Measurements from ENCODE around the gene MPZ.

DNA sequence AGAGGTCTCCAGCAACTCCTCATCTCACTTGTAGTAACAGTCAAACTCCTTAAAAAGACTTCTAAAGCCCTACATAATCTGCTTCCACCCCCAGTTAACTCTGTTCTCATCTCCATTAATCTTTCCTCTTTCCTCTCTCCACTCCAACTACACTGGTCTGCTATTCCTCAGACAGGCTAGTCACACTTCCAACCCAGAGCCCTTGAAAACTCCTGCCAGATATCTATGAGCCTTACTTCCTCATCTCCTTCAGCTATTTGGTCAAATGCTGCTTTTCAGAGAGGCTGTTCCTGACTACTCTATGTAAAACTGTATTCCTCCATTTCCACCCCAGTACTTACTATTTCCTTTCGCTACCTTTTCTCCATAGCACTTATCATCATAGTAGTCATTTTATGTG, 26.8 kb downstream of the MPZ start:
- TF ChIP-seq, protein P1, sequence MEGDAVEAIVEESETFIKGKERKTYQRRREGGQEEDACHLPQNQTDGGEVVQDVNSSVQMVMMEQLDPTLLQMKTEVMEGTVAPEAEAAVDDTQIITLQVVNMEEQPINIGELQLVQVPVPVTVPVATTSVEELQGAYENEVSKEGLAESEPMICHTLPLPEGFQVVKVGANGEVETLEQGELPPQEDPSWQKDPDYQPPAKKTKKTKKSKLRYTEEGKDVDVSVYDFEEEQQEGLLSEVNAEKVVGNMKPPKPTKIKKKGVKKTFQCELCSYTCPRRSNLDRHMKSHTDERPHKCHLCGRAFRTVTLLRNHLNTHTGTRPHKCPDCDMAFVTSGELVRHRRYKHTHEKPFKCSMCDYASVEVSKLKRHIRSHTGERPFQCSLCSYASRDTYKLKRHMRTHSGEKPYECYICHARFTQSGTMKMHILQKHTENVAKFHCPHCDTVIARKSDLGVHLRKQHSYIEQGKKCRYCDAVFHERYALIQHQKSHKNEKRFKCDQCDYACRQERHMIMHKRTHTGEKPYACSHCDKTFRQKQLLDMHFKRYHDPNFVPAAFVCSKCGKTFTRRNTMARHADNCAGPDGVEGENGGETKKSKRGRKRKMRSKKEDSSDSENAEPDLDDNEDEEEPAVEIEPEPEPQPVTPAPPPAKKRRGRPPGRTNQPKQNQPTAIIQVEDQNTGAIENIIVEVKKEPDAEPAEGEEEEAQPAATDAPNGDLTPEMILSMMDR (IDR thresholded peaks at IDR 0.05) = no peak
- TF ChIP-seq POLR2A (IDR thresholded peaks at IDR 0.05) (no peak), POLR2AphosphoS5 (IDR thresholded peaks at IDR 0.05; ENCODE audit: insufficient read depth in 1 of 2, low read depth in 1 of 2) (no peak)

Measured in vagina (tissue), 2 donors.